HG03520 (cell line): Measurements from ENCODE around the gene ACCSL.

Source experiments
- ATAC-seq: cut with Tn5 transposase; IDR thresholded peaks from one replicate; pipeline ENCODE4 v1.9.1; 2021; ENCODE audit warnings: mild to moderate bottlenecking, moderate library complexity; ENCODE audit not compliant: unreplicated experiment

Gene ACCSL

DNA sequence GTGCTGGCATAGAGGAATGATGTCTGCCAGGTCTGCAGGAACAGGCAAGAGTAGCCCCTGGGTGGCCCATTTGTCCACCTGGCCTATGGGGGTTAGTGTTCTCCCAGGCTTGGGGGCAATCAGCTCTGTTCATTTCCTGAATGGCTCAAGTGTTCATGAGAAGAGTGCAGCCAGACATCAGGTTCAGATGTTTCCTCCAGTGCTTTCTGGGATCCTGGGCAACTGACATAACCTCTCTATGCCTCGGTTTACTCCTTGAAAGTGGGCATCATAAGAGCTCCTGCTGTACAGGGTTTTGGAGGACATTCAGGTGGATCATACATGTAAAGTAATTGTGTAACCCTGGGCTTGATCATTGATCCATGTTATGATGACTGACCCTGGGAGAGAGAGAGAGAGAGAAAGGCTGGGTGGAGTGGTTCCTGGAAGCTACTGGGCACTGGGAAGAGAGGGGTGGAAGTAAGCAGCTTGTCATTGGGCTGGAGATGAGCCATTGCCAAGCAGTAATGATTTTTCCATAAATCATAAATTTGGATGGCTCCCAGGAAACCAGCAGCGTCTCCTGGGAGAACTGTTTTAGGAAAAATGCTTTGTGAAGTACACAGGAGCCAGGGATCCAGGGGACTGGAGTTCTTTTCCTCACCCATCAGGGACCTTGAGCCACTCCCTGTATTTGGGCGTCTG, 30.2 kb upstream of the ACCSL start:
- no peak for ATAC-seq

DNA sequence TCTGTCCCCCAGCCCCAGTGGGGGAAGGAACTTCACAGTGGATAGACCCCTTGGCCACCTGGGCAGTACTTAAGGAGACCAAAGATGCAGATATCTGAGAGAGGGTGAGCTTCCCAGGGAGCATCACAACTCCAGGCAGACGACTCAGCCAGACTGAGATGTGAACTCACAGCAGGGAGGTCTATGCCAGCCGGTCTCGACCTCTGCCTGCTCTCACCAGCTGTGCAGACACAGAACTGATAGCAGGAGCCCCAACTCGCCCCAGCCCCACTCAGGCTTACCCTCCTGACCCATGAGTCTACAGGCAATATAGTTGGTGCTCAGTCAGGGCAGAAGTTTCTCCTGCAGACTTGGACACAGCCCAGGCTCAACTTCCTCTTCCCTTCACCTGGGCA, 29.7 kb upstream of the ACCSL start:
- no peak for ATAC-seq

DNA sequence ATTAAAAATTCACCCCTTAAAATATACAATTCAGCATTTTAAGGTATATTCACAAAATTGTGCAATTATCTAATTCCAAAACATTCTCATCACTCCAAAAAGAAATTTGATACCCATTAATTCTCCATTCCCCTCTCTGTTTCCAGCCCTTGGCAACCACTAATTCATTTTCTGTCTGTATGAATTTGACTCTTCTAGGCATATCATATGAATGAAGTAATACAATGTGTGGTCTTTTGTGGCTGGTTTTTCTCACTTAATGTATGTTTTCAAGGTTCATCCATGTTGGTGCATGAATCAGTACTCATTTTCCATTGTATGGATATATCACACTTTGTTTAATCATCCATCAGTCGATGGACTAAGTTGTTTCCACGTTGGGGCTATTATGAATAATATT, 29.0 kb upstream of the ACCSL start:
- no peak for ATAC-seq

DNA sequence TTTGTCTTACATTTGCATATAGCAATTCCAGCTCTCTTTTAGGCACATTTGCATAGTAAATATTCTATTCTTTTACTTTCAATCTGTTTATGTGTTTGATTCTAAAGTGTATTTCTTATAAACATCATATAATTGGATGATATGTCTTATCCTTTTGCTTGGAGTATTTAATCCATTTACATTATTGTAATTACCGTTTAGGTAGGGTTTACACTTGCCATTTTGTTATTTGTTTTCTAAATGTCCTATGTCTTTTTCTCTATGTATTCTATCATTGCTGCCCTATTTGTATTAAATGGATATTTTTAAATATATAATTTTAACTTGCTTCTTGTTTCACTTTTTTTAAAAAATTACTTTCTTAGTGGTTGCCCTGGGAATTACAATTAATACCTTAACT, 22.8 kb upstream of the ACCSL start:
- ATAC-seq, result no peak

DNA sequence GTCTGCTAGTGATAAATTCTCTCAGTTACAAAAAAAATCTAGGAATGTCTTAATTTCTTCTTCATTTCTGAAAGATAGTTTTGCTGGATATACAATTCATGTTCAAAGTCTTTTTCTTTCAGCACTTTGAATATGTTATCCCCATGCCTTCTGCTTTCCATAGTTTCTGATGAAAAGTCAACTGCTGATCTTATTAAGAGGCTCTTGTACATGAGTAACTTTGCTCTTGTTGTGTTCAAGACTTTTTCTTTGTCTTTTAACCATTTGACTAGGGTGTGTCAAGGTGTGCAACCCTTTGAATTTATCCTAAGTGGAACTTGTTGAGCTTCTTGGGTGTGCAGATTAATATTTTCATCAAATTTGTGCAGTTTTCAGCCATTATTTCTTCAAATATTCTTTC, 22.1 kb upstream of the ACCSL start:
- ATAC-seq, result no peak

DNA sequence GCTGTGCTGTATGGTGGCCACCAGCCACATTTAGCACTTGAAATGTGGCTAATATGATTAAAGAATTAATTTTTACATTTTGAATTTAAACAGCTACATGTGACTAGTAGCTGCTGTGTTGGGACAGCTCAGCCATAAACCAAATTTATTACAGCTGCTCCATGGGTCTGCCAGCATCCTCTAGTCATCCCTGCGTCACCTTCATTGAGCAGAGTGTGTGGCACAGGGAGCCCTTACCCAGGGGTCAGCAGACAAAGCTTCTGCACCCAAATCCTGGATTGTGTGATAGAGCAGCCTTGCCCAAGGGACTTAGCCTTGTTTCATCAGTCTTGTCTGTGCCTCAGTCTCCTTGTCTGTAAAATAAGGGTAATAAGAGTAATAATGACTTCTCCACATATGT, 19.4 kb upstream of the ACCSL start:
- ATAC-seq, result no peak

DNA sequence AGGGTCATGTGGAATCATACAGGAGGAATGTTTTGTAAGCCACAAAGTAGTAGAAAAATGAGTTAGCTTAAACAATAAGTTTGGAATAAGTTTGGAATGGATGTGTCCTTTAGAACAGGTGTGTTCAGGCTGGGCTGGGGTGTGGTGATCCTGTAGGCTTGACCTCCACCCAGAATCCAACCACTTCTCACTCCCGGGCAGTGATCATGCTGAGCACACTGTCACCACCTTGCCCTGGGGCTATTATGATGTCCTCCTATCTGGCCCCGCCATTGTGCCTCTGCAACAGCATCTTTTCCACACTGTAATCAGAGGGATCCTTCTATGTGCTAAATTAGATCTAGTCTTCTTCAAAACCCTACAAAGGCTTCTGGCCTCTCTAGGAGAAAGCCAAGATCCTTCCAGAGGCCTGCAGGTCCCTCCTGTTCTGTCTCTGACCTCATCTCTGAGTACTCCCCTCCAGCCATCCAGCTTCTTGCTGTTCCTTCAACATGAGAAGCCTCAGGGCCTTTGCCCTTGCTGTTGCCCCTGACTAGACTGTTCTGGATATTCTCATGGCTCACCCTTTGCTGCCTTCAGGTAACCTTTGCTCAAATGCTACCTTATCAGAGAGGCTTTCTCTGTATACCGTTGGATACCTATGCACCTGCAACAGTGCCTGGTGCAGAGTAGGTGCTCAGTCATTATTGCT, 18.8 kb upstream of the ACCSL start:
- ATAC-seq, result no peak

DNA sequence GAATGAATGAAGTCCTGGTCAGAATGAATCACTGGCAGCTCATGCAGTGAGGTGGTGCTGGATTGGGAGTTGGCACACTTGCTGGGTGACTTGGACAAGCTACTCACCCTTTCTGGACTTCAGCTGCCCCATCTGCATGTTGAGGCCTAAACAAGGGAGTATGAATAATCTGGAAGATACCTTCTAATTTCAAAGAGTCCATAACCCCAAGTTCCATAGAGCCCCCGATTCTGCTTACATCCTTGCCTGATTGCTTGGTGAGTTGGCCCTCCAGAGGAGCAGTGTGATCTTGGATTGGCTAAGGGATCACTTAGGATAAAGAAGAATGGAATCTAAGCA, 18.3 kb upstream of the ACCSL start:
- ATAC-seq, result no peak

DNA sequence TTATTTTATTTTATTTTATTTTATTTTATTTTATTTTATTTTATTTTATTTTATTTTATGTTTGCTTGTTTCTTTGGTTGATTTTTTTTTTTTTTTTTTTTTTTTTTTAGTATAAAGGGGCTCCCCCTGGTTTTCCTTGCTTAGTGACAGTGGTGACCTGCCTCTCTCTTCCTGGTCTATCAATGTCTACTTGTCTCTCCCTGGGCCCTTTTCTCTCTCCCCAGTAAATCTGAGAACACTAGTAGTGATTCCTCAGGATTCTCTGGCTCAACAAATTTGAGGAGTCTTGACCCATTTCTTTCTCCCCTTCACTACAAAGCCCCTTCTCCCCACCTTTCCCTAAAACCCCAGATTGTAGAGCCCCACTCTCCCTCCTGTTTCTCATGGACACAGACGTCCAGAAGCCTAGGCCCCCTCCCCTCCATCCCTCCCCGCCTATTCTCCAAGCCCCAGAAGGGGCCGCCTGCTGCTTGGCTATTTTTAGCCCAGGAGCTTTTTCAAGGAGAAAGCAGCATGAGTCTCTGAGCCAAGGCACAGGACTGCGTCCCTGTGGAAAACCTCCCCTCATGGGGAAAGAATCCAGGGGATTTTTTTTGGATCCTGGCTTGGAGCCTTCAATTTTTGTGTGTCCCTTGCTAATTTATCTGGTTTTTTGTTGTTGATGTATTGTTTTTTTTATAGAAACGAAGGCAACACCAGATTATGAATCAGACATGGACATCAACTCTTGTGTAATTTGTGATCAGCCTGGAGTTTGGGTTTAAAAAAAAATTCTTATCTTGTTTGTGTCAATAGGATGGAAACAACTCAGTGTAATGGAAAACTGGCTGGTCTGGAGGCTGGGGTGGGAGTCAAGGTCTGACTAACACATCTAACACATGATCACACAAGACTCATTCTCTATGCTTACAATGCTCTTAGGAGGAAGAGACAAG, 17.5 kb upstream of the ACCSL start:
- ATAC-seq, result no peak

DNA sequence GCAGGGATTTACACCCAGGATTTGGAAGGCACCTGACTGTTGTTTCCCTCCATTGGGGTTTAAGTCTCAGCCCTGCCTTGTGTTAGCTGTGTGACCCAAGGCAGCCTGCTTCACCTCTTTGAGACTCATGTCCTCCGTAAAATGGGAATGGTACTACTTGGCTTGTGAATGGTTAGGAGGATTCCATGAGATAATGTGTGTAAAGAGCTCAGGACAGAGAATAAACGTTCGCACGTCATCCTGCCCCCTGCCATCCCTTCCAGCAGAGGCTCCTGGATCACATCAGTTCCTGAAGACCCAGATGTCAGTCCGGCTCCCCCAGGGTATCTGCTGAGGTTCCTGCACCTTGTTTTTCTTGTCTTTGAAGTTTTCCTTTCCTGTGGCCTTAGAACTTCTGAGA, 16.8 kb upstream of the ACCSL start:
- no peak for ATAC-seq

DNA sequence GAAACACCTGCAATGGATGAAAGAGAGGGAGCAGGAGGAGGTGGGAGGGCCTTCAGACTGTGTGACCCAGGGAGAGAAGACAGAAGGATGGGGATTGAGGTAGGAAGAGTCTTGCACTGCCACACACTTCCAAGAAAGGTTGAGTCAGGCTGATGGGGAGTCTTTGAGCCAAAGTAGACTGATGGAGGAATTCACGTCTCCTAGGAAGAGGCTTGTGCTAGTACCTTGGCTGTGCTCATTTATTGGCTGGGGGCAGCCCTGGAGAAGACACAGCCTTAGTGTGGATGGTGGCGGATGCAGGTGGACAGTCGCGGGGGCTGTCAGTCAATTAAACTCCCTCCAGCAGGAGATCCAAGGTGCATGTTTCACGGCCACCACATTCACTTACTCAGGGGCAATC, 16.2 kb upstream of the ACCSL start:
- ATAC-seq, result no peak

DNA sequence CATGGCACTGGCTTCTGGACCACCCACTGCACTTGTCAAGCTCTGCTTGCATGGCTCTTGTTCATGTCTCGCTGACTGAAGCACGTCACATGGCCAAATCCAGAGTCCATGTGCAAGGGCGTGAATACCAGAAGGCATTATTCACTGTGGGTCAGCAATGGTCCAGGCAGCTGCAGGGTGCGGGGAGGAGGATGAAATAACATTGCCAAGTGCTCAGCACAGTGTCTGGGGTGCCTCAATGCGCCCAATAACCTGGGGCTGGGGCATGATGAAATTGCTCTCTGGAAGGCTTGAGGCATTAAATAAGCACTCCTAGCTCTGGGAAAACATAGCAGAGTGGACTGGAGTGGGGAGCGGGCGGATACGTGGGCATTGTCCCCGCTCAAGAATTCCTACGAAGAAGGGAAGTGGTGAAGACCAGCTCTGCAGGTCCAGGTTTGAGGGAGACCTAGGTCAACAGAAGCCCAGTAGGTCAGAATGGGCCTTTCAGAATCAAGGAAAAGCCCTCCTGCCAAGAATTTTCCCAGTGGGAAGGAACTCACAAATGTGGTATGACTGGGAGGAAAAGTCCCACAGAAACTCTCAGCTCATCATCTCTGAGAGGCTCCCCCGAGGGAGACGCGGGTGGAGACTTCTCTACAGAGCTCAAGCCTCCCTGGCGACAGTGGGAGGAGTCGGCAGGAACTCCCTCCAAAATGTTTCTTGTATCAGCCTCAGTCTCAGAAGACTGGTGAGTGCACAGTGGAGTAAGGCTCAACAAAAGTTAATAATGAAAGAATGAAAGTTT, 15.3 kb upstream of the ACCSL start:
- ATAC-seq, result no peak

DNA sequence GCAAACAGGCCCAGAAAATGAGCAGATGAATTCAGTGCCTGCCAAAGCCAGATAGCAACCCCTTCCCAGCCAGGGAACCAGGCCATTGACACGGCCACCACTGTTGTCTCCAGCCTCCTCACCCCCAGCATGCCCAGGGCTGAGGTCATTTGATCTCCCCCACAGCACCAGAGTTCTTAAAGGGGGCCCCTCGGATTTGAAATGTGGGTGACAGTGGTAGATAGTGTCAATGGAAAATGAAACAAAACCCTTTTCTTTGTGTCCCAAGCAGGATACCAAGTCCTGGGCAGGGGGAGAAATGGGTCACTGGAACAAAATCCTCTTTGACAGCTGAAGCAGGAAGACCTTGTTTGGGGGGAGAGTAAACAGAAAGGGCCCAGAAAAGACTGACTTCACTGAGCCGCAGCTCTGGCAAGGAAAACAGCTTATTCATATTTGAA, 14.3 kb upstream of the ACCSL start:
- ATAC-seq, result no peak

DNA sequence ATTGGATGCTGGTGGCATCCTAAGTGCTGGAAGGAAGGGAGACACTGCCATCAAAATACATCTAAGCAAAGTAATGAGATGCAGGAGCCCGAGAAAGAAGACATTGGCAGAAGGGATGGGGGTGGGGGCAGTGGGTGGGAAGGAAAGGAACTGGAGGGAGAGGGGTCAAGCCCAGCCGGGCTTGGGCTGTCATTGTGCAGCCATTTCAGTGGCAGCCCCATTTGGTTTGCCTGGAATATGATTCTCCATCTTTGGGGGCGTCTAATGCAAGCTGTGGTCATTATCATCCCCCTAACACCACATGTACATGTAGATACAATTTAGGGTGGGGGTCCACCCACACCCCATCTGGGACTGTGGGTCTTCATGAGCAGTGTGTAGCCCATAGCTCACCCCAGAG, 13.9 kb upstream of the ACCSL start:
- ATAC-seq, result no peak

DNA sequence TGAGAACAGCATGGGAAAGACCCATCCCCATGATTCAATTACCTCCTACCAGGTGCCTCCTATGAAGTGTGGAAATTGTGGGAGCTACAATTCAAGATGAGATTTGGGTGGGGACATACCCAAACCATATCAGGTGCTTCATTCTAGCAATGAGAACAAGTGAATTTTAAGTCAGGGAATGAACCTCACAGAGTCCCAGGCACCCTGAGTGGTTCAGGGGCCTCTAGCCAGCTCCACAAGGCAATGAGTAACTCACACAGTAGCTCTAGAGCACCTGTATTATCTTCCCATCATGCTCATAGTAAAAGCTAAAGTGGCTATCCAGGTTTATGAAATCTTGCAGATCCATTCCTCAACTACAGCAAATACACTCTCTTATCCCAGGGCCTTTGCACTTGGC, 13.1 kb upstream of the ACCSL start:
- no peak for ATAC-seq

DNA sequence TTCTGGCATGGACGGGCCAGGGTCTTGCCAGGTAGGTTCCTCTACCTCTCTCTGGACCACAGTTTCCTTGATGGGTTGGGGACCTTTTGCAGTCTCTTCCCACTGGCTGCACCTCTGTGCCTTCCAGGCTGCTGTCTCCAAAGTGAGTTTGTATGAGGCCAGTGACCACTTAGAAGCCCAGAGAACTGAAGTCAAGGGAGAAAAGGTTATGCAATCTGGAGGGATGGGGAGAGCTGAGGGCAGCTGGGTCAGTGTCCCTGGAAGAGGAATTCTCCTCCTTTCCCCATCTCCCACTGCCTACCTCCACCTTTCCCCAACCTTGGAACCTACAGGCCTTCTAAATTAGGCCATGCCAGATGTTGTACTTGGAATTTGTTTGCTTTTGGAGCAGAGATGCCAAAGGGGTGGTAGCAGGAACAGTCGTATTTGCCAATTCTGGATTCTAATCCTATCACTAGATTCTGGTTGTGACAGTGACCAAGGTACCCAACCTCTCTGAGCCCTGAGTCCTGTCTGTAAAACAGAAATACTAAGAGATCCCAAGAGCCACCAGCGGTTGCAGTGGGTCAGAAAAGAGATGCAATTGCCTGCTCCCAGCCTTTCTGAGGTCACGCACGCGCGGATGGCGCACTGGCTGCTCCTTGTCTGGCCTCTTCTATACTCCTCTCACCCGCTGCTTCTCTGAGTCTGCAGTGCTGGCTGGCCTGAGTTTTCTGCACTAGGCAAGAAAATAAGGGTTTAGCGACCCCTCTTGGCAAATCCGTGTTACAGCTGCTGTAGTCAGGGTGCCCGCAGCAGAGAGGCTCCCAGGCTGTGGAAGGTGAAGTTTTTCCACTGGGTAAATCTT, 10.7 kb upstream of the ACCSL start:
- ATAC-seq, result peak; percentile 79

DNA sequence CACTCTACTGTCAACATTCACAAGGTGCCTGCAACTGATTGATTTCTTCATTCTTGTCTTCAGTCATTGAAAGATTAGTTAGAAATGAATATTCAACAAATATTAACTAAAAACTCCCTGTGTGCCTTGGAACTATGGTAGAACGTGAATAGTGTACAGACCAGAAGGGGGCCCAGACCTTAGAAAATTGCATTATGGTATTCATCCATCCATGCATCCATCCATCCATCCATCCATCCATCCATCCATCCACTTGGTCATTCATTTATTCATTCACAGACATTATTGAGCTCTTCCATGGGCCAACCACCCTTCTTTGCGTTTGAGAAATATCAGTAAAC, 10.2 kb upstream of the ACCSL start:
- no peak for ATAC-seq

DNA sequence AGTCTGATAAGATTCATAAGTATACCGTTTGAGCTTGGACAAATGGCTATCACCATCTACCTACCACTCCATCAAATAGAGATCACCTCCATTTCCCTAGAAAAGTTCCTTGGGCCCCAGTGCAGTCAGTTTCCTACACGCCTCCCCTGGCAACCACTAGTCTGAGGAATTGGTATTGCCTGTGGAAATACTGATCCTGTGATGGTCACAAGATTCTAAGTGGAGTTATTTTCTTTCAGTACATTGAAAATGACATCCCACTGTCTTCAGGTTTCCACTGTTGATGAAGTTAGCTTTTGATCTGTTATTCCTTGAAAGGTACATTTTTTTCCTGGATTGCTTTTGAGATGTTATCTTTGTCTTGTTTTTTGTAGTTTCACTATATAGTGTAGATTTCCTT, 4.6 kb upstream of the ACCSL start:
- no peak for ATAC-seq

DNA sequence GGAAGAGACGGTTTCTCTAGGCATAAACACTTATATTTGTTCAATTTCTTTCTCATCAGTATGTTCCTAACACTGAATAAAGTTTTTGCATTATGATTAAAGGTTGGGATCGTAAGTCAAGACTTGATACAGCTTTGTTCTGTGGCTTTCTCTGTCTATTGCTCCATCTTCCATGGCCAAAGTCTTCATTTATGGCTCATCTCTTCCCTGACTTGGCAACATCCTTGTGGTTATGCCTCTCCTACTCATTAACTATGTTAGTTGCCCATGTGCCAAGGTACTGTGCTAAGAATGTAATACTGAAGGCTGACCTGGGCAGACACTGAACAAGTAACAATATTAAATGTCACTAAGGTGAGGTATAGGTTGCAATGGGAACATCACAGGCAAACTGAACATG, 1.6 kb upstream of the ACCSL start:
- ATAC-seq, result no peak

DNA sequence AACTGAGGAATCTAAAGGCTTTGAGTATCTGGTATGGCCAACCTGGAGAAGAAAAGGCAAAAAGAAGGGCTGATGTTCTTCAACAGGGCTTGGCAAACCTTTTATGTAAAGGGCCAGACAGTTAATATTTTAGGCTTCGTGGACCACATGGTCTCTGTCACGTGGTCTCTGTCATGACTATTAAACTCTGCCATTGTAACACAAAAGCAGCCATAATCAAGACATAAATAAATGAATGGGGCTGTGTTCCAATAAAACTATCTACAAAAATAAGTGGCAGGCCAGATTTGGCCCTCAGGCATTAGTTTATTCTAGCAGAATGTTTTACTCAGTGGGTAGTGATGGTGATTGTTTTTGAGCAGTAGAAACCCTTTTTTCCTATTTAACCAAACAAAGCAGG, 483 bp upstream of the ACCSL start:
- ATAC-seq, result no peak
